NB4 (cell line): ENCODE measurements around the gene GALNT9.

ENCODE experiments used
- CTCF ChIP-seq: IDR thresholded peaks from one replicate; pipeline ENCODE4 v1.5.1; 2012; ENCODE audit warnings: low read depth, low read length
- MYC ChIP-seq: IDR thresholded peaks from 2 replicates; pipeline ENCODE4 v1.6.1; 2011; ENCODE audit warnings: low read depth, low read length
- POLR2A ChIP-seq: IDR thresholded peaks from 2 replicates; pipeline ENCODE4 v1.6.1; 2011; ENCODE audit warnings: mild to moderate bottlenecking; ENCODE audit not compliant: insufficient read length; ENCODE audit errors: extremely low read depth

- TF ChIP-seq CTCF: no peak
- no peak for TF ChIP-seq MYC
- TF ChIP-seq POLR2A: no peak
Observed at GRCh38 chr12:132255642-132256041, 73.7 kb downstream of the GALNT9 start.
